ENCODE results near the gene MGLL. TPM values are rescaled to one million over a fixed set of nuclear protein-coding genes. Genes with fewer than 3 reads are reported as not detected.

MGLL gene
- total RNA-seq, 2 experiments from 2014 or later, result 19.2 to 21.6 TPM

DNA sequence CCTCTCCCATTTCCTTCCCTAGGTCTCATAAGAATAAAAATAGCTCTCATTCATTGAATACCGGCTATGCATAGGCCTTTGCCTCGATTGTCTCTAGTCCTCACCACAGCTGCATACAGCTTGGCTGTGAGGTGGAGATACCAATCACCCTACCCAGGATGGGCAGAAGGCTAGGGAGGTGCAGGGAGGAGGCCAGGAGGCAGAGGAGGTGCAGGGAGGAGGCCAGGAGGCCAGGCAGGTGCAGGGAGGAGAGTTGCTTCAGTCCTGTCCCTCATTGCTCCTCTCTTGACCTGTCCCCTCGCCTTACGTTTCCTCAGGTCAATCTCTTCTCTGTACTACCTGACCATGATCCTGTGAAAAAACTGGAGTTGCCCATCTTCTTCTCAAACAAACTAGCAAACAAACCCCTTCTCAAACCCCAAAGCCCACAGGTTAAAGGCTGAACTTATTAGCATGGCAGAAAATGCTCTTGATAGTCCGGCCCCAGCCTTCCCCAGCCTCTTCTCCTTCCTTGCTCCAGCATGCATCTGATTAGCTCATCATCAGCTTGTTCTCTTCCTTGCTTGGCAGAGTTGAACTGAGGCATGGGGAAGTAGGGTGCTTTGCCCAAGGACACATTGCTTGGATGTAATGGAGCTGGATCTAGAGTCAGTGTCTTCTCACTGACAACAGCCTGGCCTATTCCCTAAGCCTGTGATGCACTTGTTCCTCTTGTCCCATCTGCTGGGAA lies 177.5 kb downstream of the MGLL start:
- Histone ChIP-seq H3K79me2 (ENCODE audit: insufficient read depth, low read depth, low read length) (no peaks in the 10 kb centered on the region), H4K20me1 (ENCODE audit: insufficient read depth, low read length) (no peaks in the 10 kb centered on the region), H2AFZ (ENCODE audit: low read length) (no peak overlapping the region), H3K9me3 (ENCODE audit: low read length) (no peaks in the 10 kb centered on the region), H3K36me3 (ENCODE audit: insufficient read depth, low read length) (0 out of 2 replicates have a peak, but pooled peaks cover 4% of the 10 kb centered on the region), H3K4me1 (ENCODE audit: insufficient read depth, low read length, poor library complexity, severe bottlenecking) (no peaks in the 10 kb centered on the region), H3K27ac (ENCODE audit: low read depth, low read length, poor library complexity, severe bottlenecking) (no peak overlapping the region), H3K4me3 (ENCODE audit: low read depth, low read length, poor library complexity, severe bottlenecking) (no peak overlapping the region), H3K9me2 (ENCODE audit: insufficient read depth, low read length) (no peaks in the 10 kb centered on the region), H3K4me2 (ENCODE audit: low read length) (no peak overlapping the region)
- TF ChIP-seq, protein P1, sequence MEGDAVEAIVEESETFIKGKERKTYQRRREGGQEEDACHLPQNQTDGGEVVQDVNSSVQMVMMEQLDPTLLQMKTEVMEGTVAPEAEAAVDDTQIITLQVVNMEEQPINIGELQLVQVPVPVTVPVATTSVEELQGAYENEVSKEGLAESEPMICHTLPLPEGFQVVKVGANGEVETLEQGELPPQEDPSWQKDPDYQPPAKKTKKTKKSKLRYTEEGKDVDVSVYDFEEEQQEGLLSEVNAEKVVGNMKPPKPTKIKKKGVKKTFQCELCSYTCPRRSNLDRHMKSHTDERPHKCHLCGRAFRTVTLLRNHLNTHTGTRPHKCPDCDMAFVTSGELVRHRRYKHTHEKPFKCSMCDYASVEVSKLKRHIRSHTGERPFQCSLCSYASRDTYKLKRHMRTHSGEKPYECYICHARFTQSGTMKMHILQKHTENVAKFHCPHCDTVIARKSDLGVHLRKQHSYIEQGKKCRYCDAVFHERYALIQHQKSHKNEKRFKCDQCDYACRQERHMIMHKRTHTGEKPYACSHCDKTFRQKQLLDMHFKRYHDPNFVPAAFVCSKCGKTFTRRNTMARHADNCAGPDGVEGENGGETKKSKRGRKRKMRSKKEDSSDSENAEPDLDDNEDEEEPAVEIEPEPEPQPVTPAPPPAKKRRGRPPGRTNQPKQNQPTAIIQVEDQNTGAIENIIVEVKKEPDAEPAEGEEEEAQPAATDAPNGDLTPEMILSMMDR (conservative IDR thresholded peaks at IDR 0.05; ENCODE audit: low read length), result no peak
- TF ChIP-seq EZH2phosphoT487 (IDR thresholded peaks at IDR 0.05; ENCODE audit: borderline replicate concordance, low read depth, low read length), result no peak
- ChIA-PET POLR2A (no interaction called here), CTCF (ENCODE audit: unreplicated experiment) (interaction anchor here (0.6 kb wide), 1 partner anchor 190 kb away, joined by 4 read pairs; no protein-coding TSS in a partner anchor)
- intact Hi-C loops (cut with micrococcal nuclease; ENCODE audit: unreplicated experiment), result no loop called here
- no TSS peak for BruUV-seq (replicated peaks)
- no peak for DNase-seq (ENCODE audit: low spot score)

DNA sequence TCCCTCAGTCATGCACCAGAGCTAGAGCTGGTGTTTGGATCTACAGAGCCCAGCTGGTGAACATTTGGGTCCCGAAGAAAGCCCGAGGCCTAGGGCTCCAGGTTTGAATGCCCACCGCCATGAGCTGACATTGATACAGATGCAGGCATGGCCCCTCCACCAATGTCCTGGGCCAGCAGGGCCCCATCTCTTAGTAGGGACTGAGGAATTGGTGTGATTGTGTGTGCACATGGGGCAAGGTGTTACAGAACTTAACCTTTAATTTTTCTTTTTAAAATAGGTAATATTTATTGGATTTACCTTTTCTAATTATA lies 182.3 kb downstream of the MGLL start:
- Histone ChIP-seq H3K9me3 (ENCODE audit: low read length) (no peaks in the 10 kb centered on the region), H4K20me1 (ENCODE audit: insufficient read depth, low read length) (no peaks in the 10 kb centered on the region), H2AFZ (ENCODE audit: low read length) (no peak overlapping the region), H3K4me3 (ENCODE audit: low read depth, low read length, poor library complexity, severe bottlenecking) (no peak overlapping the region), H3K36me3 (ENCODE audit: insufficient read depth, low read length) (no peaks in the 10 kb centered on the region; the same call in 1 of the 2 replicates), H3K9me2 (ENCODE audit: insufficient read depth, low read length) (no peaks in the 10 kb centered on the region), H3K4me1 (ENCODE audit: insufficient read depth, low read length, poor library complexity, severe bottlenecking) (peaks cover 12% of the 10 kb centered on the region), H3K79me2 (ENCODE audit: insufficient read depth, low read depth, low read length) (no peaks in the 10 kb centered on the region), H3K27ac (ENCODE audit: low read depth, low read length, poor library complexity, severe bottlenecking) (no peak overlapping the region), H3K4me2 (ENCODE audit: low read length) (no peak overlapping the region)
- POLR2A ChIA-PET, result no interaction called here
- BruUV-seq (replicated peaks), result no TSS peak
- intact Hi-C loops (cut with micrococcal nuclease; ENCODE audit: unreplicated experiment), result no loop called here
- no peak for DNase-seq (ENCODE audit: low spot score)
- CTCF ChIA-PET (ENCODE audit: unreplicated experiment), result no interaction called here
- TF ChIP-seq EZH2phosphoT487 (IDR thresholded peaks at IDR 0.05; ENCODE audit: borderline replicate concordance, low read depth, low read length), result no peak
- TF ChIP-seq, protein P1 (conservative IDR thresholded peaks at IDR 0.05; ENCODE audit: low read length), result no peak

All from OCI-LY7 (cell line).